ENCODE measurements around the gene CHN1. TPM values are rescaled to one million over a fixed set of nuclear protein-coding genes. Genes with fewer than 3 reads are reported as not detected.

Gene CHN1
- polyA plus RNA-seq, 1 donor (not counting 4 experiments of a cell fraction or from before 2014, with no cell fraction given): 2.3 TPM

DNA sequence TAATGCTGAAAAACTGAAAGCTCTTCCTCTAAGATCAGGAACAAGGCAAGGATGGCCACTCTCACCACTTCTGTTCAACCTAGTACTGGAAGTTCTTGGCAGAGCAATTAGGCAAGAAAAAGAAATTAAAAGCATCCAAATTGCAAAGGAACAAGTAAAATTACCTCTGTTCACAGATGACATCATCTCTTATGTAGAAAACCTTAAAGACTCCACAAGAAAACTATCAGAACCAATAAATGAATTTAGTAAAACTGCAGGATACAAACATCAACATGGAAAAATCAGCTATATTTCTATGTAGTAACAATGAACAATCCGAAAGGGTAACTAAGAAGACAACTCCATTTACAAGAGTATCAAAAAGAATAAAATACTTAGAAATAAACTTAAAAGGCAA, 112.2 kb downstream of the CHN1 start:
- FAIRE-seq: no peak
- no peak overlapping the region for H3K9ac ChIP-seq (ENCODE audit: control insufficient read depth, extremely low read depth, insufficient read depth, low read length)
- no peaks in the 10 kb centered on the region for H4K20me1 ChIP-seq (ENCODE audit: control insufficient read depth, extremely low read depth, insufficient read depth, low read length)
- dilution Hi-C loops (cut with MboI; ENCODE audit: extremely low pct_ligation_motif_present, low sequenced_read_pairs): no loop called here
- no peaks in the 10 kb centered on the region for H3K79me2 ChIP-seq (ENCODE audit: control insufficient read depth, insufficient read depth, low read length)
- H3K27ac ChIP-seq (ENCODE audit: control insufficient read depth, insufficient read depth, low read length): no peak overlapping the region
- no peak overlapping the region for H3K4me3 ChIP-seq (ENCODE audit: control insufficient read depth in 2 of 3, extremely low read depth in 1 of 3, insufficient read depth in 2 of 3, low read depth in 1 of 3, low read length in 3 of 3)
- H3K9me1 ChIP-seq (ENCODE audit: control insufficient read depth, extremely low read depth, insufficient read depth, low read length): no peaks in the 10 kb centered on the region
- H3K36me3 ChIP-seq (ENCODE audit: control insufficient read depth in 2 of 2, extremely low read depth in 1 of 2, insufficient read depth in 2 of 2, low read length in 2 of 2): no peaks in the 10 kb centered on the region
- no peaks in the 10 kb centered on the region for H3K27me3 ChIP-seq (ENCODE audit: control insufficient read depth, extremely low read depth, insufficient read depth, low read length)
- no peak for TF ChIP-seq EZH2 (IDR thresholded peaks at IDR 0.05; ENCODE audit: low read length)
- TF ChIP-seq, protein P1, sequence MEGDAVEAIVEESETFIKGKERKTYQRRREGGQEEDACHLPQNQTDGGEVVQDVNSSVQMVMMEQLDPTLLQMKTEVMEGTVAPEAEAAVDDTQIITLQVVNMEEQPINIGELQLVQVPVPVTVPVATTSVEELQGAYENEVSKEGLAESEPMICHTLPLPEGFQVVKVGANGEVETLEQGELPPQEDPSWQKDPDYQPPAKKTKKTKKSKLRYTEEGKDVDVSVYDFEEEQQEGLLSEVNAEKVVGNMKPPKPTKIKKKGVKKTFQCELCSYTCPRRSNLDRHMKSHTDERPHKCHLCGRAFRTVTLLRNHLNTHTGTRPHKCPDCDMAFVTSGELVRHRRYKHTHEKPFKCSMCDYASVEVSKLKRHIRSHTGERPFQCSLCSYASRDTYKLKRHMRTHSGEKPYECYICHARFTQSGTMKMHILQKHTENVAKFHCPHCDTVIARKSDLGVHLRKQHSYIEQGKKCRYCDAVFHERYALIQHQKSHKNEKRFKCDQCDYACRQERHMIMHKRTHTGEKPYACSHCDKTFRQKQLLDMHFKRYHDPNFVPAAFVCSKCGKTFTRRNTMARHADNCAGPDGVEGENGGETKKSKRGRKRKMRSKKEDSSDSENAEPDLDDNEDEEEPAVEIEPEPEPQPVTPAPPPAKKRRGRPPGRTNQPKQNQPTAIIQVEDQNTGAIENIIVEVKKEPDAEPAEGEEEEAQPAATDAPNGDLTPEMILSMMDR (optimal IDR thresholded peaks at IDR 0.05 in 1 of 3, IDR thresholded peaks at IDR 0.05 in 1 of 3, conservative IDR thresholded peaks at IDR 0.05 in 1 of 3; ENCODE audit: extremely low read depth in 1 of 3, insufficient read depth in 2 of 3, low read length in 3 of 3): no peak
- no peaks in the 10 kb centered on the region for H3K9me3 ChIP-seq (ENCODE audit: control insufficient read depth, low read depth, low read length)
- DNase-seq (ENCODE audit: low read depth, low spot score): no peak
- no peaks in the 10 kb centered on the region for H3K4me1 ChIP-seq (ENCODE audit: control insufficient read depth, extremely low read depth, insufficient read depth, low read length)
- no peak overlapping the region for H2AFZ ChIP-seq (ENCODE audit: control insufficient read depth, low read length)
- no peak overlapping the region for H3K4me2 ChIP-seq (ENCODE audit: control insufficient read depth, extremely low read depth, insufficient read depth, low read depth, low read length)

DNA sequence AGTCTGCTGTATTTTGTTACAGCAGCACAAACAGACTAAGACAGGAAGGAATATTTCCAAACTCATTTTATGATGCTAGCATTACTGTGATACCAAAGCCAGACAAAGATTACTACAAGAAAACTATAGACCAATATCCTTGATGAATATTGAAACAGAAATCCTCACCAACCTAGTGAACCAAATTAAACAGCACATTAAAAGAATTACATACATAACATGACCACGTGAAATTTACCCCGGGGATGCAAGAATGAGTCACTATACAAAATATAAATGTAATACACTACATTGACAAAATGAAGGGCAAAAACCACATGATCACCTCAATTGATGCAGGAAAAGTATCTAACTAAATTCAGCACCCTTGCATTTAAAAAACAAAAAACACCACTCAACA, 112.6 kb downstream of the CHN1 start:
- DNase-seq (ENCODE audit: low read depth, low spot score) (no peak), FAIRE-seq (no peak)
- Histone ChIP-seq H3K9ac (ENCODE audit: control insufficient read depth, extremely low read depth, insufficient read depth, low read length) (no peak overlapping the region), H3K79me2 (ENCODE audit: control insufficient read depth, insufficient read depth, low read length) (no peaks in the 10 kb centered on the region), H3K36me3 (ENCODE audit: control insufficient read depth in 2 of 2, extremely low read depth in 1 of 2, insufficient read depth in 2 of 2, low read length in 2 of 2) (no peaks in the 10 kb centered on the region), H4K20me1 (ENCODE audit: control insufficient read depth, extremely low read depth, insufficient read depth, low read length) (no peaks in the 10 kb centered on the region), H3K4me2 (ENCODE audit: control insufficient read depth, extremely low read depth, insufficient read depth, low read depth, low read length) (no peak overlapping the region), H3K9me1 (ENCODE audit: control insufficient read depth, extremely low read depth, insufficient read depth, low read length) (no peaks in the 10 kb centered on the region), H3K9me3 (ENCODE audit: control insufficient read depth, low read depth, low read length) (no peaks in the 10 kb centered on the region), H3K27ac (ENCODE audit: control insufficient read depth, insufficient read depth, low read length) (no peak overlapping the region), H3K4me1 (ENCODE audit: control insufficient read depth, extremely low read depth, insufficient read depth, low read length) (no peaks in the 10 kb centered on the region), H3K4me3 (ENCODE audit: control insufficient read depth in 2 of 3, extremely low read depth in 1 of 3, insufficient read depth in 2 of 3, low read depth in 1 of 3, low read length in 3 of 3) (no peak overlapping the region), H2AFZ (ENCODE audit: control insufficient read depth, low read length) (no peak overlapping the region), H3K27me3 (ENCODE audit: control insufficient read depth, extremely low read depth, insufficient read depth, low read length) (no peaks in the 10 kb centered on the region)
- dilution Hi-C loops (cut with MboI; ENCODE audit: extremely low pct_ligation_motif_present, low sequenced_read_pairs): no loop called here
- no peak for TF ChIP-seq EZH2 (IDR thresholded peaks at IDR 0.05; ENCODE audit: low read length)
- TF ChIP-seq, protein P1 (optimal IDR thresholded peaks at IDR 0.05 in 1 of 3, IDR thresholded peaks at IDR 0.05 in 1 of 3, conservative IDR thresholded peaks at IDR 0.05 in 1 of 3; ENCODE audit: extremely low read depth in 1 of 3, insufficient read depth in 2 of 3, low read length in 3 of 3): no peak
